GM20000 (cell line): ENCODE results near the gene DHX16.

ENCODE experiments used
- DNase-seq: peaks from one replicate; pipeline ENCODE4 v3.0.0; 2012; ENCODE audit warnings: low spot score
- CTCF ChIP-seq: IDR thresholded peaks from 2 replicates; pipeline ENCODE4 v1.5.1; 2012; ENCODE audit warnings: mild to moderate bottlenecking, control low read depth; ENCODE audit errors: extremely low read depth, missing control alignments

DHX16 gene

GRCh38 chr6:30626484-30627366, 46.1 kb downstream of the DHX16 start, which contains the start of gene ATAT1:
ATAT1 (plus strand) TSS chr6:30626874.
- peak; percentile 37 for TF ChIP-seq CTCF
- DNase-seq: peak; percentile 86

- no peak for DNase-seq
- no peak for TF ChIP-seq CTCF
Measured at GRCh38 chr6:30625511-30625910, 47.3 kb downstream of the DHX16 start.

- no peak for DNase-seq
- TF ChIP-seq CTCF: no peak
Measured at GRCh38 chr6:30619561-30619960, 53.2 kb downstream of the DHX16 start.

GRCh38 chr6:30618270-30618797, 54.5 kb downstream of the DHX16 start:
- no peak for TF ChIP-seq CTCF
- no peak for DNase-seq

GRCh38 chr6:30617565-30618269, 55.1 kb downstream of the DHX16 start, which contains the start of gene MRPS18B:
MRPS18B (plus strand) TSS chr6:30617840; CDS start chr6:30617866, 26 bp downstream.
- no peak for TF ChIP-seq CTCF
- peak; percentile 86 for DNase-seq

- no peak for TF ChIP-seq CTCF
Measured at GRCh38 chr6:30616811-30617564, 55.8 kb downstream of the DHX16 start, which contains the start of gene PPP1R10. PPP1R10 (minus strand) TSS chr6:30617243; CDS start chr6:30609944, 7,299 bp downstream.

More at GRCh38 chr6:30616811-30617564, 55.8 kb downstream of the DHX16 start, which contains the start of gene PPP1R10:
- DNase-seq: peak; percentile 91
